ENCODE data around the gene HEBP1. TPM values are rescaled to one million over a fixed set of nuclear protein-coding genes. Genes with fewer than 3 reads are reported as not detected.

The HEBP1 gene
- polyA plus RNA-seq, 3 donors = 62.1 to 74.2 (median 64.6) TPM

DNA sequence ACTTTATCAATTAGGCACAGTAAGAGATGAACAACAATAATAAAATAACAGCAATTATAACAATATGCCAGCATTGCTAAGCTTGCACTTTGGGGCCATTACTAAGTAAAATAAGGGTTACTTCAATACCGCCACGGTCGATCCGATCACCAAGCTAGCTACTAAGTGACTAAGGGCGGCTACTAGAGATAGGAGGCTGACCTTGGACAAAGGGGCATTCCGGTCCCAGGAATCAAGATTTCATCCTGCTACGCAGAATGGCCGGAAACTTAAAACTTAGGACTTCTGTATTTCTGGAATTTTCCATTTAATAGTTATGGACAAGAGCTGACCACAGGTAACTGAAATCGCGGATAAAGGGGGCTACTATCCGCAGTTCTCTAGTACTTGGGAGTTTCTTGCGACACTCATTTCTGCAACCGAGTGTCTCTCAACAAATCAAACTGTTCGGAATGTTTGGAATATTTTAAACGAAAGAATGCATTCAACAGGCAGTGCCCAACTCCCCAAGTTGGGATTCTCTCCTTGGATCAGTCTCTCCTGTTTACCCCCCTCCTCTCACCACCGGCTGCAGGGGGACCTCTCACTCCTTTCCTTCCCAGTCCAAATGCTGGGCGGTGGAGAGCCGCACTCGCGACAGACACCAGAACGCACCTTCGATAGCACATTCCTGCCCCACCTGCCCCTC, 650 bp downstream of the HEBP1 start:
- DNase-seq (ENCODE audit: extremely low read depth in 1 of 11, low read depth in 9 of 11, low spot score in 4 of 11) = peak in 2 of 11 donors; percentile 30 to 34

- DNase-seq (ENCODE audit: extremely low read depth in 1 of 11, low read depth in 9 of 11, low spot score in 4 of 11) = no peak
Observed at GRCh38 chr12:12998248-12998647, 1.8 kb downstream of the HEBP1 start.

DNA sequence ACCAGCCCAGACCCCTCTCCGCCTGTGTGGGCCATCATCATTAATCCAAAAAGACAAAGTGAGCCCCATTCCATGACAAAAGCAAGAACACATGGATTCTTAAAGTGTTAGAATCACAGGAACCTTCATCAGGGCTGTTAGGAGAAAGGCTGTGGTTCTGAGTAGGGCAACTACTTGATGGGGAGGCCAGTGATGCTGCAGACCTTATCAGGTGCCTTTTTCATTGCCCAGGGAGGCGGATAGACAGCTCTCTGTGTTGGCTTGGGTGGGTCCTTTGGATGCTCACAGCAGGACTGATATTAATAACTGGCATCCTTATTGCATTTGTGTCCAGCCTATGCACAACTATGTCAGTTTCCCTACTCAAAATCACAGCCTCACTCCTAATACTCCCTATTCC, 2.3 kb downstream of the HEBP1 start:
- DNase-seq (ENCODE audit: extremely low read depth in 1 of 11, low read depth in 9 of 11, low spot score in 4 of 11) = no peak

- no peak for DNase-seq (ENCODE audit: extremely low read depth in 1 of 11, low read depth in 9 of 11, low spot score in 4 of 11)
Observed at GRCh38 chr12:12997156-12997555, 2.9 kb downstream of the HEBP1 start.

DNA sequence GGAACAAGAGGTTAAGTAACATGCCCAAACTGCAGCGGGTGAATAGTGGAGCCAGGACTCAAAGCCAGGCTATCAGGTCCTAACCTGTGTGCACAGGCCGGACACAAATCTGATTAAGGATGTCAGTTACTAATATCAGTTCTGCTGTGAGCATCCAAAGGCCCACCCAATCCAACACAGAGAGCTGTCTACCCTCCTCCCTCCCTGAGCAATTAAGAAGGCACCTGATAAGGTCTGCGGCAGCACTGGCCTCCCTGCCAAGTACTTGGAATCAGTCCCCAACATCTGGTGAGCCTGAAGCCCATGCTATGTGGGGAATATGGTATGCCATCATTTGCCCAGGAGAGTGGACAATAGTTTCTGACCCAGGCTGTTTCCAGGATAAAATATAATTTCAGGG, 3.9 kb downstream of the HEBP1 start:
- DNase-seq (ENCODE audit: extremely low read depth in 1 of 11, low read depth in 9 of 11, low spot score in 4 of 11) = no peak

GRCh38 chr12:12995088-12995487, 5.0 kb downstream of the HEBP1 start:
- DNase-seq (ENCODE audit: extremely low read depth in 1 of 11, low read depth in 9 of 11, low spot score in 4 of 11) = no peak

GRCh38 chr12:12993367-12993766, 6.7 kb downstream of the HEBP1 start:
- no peak for DNase-seq (ENCODE audit: extremely low read depth in 1 of 11, low read depth in 9 of 11, low spot score in 4 of 11)

DNA sequence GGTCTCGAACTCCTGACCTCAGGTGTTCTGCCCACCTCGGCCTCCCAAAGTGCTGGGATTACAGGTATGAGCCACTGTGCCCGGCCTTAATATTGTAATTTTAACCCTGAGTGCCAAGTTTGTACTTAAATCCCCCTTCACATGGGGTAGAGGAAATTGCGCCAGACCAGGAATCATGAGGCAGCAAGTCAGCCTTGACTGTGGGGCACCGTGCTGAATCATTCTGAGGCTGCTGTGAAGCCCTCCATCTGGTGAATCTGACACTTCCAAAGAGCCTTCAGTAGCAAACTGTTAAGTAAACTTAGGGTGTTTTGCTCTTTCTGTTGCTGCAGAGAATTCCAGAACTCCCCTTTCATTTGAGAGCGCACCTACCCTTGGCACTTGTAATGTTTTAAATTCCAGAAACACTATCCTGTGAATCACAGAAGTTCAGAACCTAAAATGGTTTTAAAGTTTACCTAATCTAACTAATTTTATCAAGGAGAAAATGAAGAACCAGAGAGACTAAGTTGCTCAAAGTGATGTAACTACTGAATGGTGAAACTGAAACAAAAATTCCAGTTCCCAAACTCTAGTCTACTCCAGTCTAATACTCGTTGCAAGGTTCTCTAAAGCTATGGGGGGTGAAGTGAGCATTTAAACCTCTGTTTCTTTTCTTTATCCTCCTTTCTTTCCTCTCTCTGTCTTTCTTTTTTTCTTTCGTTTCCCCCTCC, 7.5 kb downstream of the HEBP1 start:
- DNase-seq (ENCODE audit: extremely low read depth in 1 of 11, low read depth in 9 of 11, low spot score in 4 of 11) = peak in 7 of 11 donors; percentile 27 to 71 (median 56)

DNA sequence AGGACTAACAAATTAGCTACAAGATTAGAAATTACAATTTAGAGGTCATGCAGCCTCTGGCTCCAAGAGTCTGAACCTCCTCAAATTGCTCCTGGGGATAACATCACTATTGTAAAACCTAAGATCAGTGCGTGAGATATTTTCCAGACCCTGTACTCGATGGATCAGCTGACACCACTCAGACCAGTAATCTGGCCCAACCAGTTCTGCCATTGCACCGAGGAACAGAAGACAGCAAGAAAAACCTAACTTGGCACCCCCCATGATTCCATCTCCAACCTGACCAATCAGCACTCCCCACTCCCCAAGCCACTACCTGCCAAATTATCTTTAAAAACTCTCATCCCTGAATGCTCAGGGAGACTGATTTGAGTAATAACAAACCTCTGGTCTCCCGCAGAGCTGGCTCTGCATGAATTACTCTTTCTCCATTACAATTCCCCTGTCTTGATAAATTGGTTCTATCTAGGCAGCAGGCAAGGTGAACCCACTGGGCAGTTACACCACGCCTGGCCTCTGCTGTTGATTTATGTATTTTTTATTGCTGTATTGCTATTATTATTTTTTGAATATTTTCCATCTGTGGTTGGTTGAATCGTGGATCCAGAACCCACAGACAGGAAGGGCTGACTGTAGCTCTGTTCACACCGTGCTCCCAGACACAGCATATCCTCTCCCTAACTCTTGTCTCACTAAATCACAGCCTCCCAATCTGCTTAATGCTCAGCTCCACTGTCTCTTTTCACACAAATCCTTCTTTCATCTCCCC, 9.2 kb downstream of the HEBP1 start:
- no peak for DNase-seq (ENCODE audit: extremely low read depth in 1 of 11, low read depth in 9 of 11, low spot score in 4 of 11)

DNA sequence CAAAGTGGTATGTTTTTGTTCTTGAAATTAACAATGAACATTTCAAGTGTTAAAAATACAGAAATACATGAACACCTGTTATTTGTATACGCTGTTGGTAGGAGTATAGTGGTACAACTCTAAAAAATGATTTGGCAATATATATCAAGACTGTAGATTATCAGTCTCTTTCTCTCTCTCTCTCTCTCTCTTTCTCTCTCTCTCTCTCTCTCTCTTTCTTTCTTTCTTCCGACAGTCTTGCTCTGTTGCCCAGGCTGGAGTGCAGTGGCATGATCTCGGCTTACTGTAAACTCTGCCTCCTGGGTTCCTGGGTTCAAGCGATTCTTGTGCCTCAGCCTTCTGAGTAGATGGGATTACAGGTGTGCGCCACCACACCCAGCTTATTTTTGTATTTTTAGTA, 12.6 kb downstream of the HEBP1 start:
- no peak for DNase-seq (ENCODE audit: extremely low read depth in 1 of 11, low read depth in 9 of 11, low spot score in 4 of 11)

- no peak for DNase-seq (ENCODE audit: extremely low read depth in 1 of 11, low read depth in 9 of 11, low spot score in 4 of 11)
Observed at GRCh38 chr12:12986775-12987331, 13.2 kb downstream of the HEBP1 start.

DNA sequence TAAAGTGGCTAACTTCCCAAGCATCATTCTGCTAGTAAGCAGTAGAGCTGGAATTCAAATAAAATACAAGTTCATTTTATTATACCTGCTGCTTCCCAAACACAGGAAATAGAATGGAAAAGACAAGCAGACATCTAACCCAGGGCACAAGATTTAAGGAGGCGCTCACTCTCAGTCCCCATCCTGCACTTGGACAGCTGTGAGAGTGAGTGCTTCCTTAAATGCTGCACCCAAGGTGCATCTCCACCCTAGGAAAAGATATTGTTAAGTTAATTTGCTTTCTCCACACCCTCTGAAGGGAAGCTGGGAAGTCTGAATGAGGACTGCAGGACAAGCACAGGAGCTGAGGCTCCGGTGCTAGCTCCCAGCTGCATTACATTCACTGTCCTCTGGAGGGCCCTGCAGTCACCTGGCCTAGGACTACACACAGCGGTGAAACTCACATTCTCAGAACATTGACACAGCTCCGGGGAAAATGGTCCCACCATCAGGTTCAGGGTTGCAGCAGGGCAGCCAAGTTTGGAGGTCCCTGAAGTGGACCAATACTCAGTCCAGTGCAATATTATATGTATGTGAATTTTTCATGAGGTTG, 14.2 kb downstream of the HEBP1 start:
- no peak for DNase-seq (ENCODE audit: extremely low read depth in 1 of 11, low read depth in 9 of 11, low spot score in 4 of 11)

- DNase-seq (ENCODE audit: extremely low read depth in 1 of 11, low read depth in 9 of 11, low spot score in 4 of 11) = no peak
Observed at GRCh38 chr12:12984149-12984548, 15.9 kb downstream of the HEBP1 start.

DNA sequence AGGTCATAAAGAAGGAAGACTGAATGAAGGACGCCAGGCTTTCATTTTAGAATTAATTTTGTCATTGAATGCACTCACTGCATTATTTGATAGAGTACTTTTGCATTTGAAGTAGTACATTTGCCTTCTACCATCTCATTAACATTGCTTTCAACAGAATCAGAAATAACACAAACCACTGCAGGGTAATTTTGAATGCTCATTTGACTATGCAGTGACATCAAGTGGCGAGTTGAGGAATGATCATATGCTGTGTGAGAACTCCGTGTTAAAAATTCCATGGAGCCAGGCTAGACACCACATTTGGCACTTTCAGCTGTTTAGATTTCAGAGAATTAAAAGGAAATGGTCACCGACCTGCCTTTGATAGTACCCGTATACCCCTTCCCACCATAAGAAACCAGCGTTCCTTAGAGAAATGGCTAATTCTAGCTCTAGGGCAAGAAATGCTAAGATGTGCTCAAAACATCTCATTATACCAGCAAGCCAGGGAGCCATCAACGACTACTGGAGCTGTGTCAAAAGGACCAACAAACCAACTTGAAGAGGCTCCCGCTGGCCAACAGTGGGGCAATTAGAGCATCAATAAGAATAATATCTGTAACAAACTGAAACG, 16.5 kb downstream of the HEBP1 start:
- DNase-seq (ENCODE audit: extremely low read depth in 1 of 11, low read depth in 9 of 11, low spot score in 4 of 11) = peak in 3 of 11 donors; percentile 32 to 47 (median 33)

DNA sequence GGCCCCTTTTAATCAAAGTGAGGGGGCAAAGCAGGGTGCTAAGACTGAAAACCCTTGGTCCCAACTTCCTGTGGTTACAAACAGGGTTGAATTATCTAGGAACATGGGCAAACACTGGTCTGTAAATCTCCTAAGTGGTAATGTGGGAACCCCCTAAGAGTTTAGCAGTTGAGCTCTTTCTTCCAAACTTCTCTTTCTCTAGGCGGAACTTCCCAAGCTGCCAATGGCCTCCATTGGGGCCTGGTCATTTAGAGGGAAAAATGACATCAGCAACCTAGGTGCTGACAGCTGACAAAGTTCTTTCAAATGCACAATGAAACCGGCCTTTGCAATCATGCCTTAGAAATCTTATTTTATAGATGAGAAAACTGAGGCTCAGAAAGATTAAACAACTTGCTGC, 17.7 kb downstream of the HEBP1 start:
- DNase-seq (ENCODE audit: extremely low read depth in 1 of 11, low read depth in 9 of 11, low spot score in 4 of 11) = no peak

- peak in 1 of 11 donors; percentile 25 for DNase-seq (ENCODE audit: extremely low read depth in 1 of 11, low read depth in 9 of 11, low spot score in 4 of 11)
Observed at GRCh38 chr12:12979731-12980259, 20.3 kb downstream of the HEBP1 start.

- no peak for DNase-seq (ENCODE audit: extremely low read depth in 1 of 11, low read depth in 9 of 11, low spot score in 4 of 11)
Observed at GRCh38 chr12:12979126-12979525, 20.9 kb downstream of the HEBP1 start.

DNA sequence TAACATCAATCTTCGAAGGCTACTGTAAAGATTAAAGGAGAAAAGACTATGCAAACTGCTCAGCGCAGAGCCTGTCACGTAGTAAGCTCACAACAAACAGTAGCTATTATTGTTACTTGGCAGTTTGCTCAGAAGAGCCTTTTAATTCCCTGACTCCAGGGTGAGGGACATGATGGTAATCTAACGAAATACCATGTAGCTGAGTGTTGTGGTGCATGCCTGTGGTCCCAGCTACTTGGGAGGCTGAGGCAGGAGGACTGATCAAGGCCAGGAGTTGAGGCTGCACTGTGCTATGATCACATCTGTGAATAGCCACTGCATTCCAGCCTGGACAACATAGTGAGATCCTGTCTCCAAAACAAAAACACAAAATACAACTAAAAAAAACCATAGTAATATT, 22.8 kb downstream of the HEBP1 start:
- DNase-seq (ENCODE audit: extremely low read depth in 1 of 11, low read depth in 9 of 11, low spot score in 4 of 11) = no peak

- DNase-seq (ENCODE audit: extremely low read depth in 1 of 11, low read depth in 9 of 11, low spot score in 4 of 11) = no peak
Observed at GRCh38 chr12:12976366-12976765, 23.7 kb downstream of the HEBP1 start.

Data from renal cortex interstitium (tissue), 11 donors.